ENCODE measurements around the gene LONP2. TPM values are rescaled to one million over a fixed set of nuclear protein-coding genes. Genes with fewer than 3 reads are reported as not detected.

The LONP2 gene
- total and polyA plus RNA-seq, 2 of the 13 experiments (the other 11 are each of a cell fraction or from before 2014, with no cell fraction given) = 39.2 to 63.3 TPM

DNA sequence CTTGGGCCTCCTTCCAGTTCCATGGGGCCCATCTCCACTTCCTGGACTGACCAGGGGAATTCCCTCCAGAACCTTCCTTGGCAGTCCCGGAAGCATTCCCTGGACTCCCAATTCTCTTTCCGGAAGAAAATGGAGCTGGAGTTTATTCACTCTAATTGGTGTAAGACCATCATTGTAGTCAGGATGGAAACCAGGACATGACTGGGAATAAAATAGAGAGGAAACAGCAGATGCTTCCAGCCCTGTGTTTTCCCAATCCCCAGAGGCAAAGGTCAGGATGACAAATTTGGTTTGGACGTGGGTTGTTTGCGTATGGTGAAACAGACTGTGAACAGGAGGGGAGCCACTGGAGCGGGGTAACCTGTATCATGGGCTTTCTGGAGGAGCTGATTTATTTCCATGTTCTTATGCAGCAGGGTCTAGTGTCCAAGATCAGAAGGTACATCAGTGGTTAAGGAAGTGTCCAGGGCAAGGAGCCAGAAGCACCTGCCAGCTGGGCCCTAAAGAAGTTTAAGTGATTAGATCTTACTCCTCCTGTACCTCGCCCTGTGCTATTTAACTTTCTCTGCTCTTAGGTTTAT lies 8.5 kb upstream of the LONP2 start (continued):
- TF ChIP-seq MLXIP (CRISPR knock-in tag; IDR thresholded peaks at IDR 0.05; ENCODE audit: borderline replicate concordance) = no peak
- no peak for TF ChIP-seq HNRNPK (IDR thresholded peaks at IDR 0.05; ENCODE audit: low read depth, low read length, poor library complexity, severe bottlenecking)
- no peak for TF ChIP-seq ZNF737 (CRISPR knock-in tag; IDR thresholded peaks at IDR 0.05; ENCODE audit: borderline replicate concordance)
- TF ChIP-seq, protein P1, sequence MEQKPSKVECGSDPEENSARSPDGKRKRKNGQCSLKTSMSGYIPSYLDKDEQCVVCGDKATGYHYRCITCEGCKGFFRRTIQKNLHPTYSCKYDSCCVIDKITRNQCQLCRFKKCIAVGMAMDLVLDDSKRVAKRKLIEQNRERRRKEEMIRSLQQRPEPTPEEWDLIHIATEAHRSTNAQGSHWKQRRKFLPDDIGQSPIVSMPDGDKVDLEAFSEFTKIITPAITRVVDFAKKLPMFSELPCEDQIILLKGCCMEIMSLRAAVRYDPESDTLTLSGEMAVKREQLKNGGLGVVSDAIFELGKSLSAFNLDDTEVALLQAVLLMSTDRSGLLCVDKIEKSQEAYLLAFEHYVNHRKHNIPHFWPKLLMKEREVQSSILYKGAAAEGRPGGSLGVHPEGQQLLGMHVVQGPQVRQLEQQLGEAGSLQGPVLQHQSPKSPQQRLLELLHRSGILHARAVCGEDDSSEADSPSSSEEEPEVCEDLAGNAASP (CRISPR knock-in tag; IDR thresholded peaks at IDR 0.05; ENCODE audit: borderline replicate concordance) = no peak
- TF ChIP-seq TBL1XR1 (IDR thresholded peaks at IDR 0.05; ENCODE audit: borderline replicate concordance, low read length, partially characterized antibody) = peak; percentile 17
- TF ChIP-seq ZNF615 (CRISPR knock-in tag; IDR thresholded peaks at IDR 0.05; ENCODE audit: borderline replicate concordance) = no peak
- peak; percentile 96 for TF ChIP-seq ZNF775 (CRISPR knock-in tag; IDR thresholded peaks at IDR 0.05; ENCODE audit: borderline replicate concordance)
- TF ChIP-seq ZFP41 (CRISPR knock-in tag; IDR thresholded peaks at IDR 0.05; ENCODE audit: borderline replicate concordance) = no peak
- no peak for TF ChIP-seq MNT (IDR thresholded peaks at IDR 0.05)
- no peak for TF ChIP-seq PCBP1 (IDR thresholded peaks at IDR 0.05; ENCODE audit: borderline replicate concordance, low read depth, low read length)
- TF ChIP-seq, protein P2, sequence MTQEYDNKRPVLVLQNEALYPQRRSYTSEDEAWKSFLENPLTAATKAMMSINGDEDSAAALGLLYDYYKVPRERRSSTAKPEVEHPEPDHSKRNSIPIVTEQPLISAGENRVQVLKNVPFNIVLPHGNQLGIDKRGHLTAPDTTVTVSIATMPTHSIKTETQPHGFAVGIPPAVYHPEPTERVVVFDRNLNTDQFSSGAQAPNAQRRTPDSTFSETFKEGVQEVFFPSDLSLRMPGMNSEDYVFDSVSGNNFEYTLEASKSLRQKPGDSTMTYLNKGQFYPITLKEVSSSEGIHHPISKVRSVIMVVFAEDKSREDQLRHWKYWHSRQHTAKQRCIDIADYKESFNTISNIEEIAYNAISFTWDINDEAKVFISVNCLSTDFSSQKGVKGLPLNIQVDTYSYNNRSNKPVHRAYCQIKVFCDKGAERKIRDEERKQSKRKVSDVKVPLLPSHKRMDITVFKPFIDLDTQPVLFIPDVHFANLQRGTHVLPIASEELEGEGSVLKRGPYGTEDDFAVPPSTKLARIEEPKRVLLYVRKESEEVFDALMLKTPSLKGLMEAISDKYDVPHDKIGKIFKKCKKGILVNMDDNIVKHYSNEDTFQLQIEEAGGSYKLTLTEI (CRISPR knock-in tag; conservative IDR thresholded peaks at IDR 0.05) = no peak
- TF ChIP-seq HNRNPL (IDR thresholded peaks at IDR 0.05; ENCODE audit: low read depth, low read length) = no peak
- no peak; the same call in 1 of the 2 replicates for TF ChIP-seq ZNF547 (CRISPR knock-in tag; IDR thresholded peaks at IDR 0.05)
- TF ChIP-seq ZNF234 (CRISPR knock-in tag; conservative IDR thresholded peaks at IDR 0.05) = no peak
- no peak; the same call in 1 of the 2 replicates for TF ChIP-seq ARNTL (CRISPR knock-in tag; IDR thresholded peaks at IDR 0.05)
- TF ChIP-seq, protein P3, sequence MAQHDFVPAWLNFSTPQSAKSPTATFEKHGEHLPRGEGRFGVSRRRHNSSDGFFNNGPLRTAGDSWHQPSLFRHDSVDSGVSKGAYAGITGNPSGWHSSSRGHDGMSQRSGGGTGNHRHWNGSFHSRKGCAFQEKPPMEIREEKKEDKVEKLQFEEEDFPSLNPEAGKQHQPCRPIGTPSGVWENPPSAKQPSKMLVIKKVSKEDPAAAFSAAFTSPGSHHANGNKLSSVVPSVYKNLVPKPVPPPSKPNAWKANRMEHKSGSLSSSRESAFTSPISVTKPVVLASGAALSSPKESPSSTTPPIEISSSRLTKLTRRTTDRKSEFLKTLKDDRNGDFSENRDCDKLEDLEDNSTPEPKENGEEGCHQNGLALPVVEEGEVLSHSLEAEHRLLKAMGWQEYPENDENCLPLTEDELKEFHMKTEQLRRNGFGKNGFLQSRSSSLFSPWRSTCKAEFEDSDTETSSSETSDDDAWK (CRISPR knock-in tag; IDR thresholded peaks at IDR 0.05) = no peak
- no peak for TF ChIP-seq ZNF337 (CRISPR knock-in tag; IDR thresholded peaks at IDR 0.05; ENCODE audit: borderline replicate concordance, low read depth)
- no peak for TF ChIP-seq ZNF660 (CRISPR knock-in tag; IDR thresholded peaks at IDR 0.05; ENCODE audit: borderline replicate concordance, low read depth)
